Sigmoid colon (tissue), 4 donors: ENCODE results near the gene TENM3.

Experiments used
- CTCF ChIP-seq, 4 experiments: fragments of 450-650 bp in 3 of 4; fragments of 200-600 bp in 1 of 4; IDR thresholded peaks; one replicate each; pipeline ENCODE4 v1.5.1; 2016 to 2019; ENCODE audit warnings: antibody characterized with exemption in 4 of 4, mild to moderate bottlenecking in 3 of 4, moderate library complexity in 2 of 4
- EP300 ChIP-seq, 4 donors: sonication (generic); formaldehyde crosslinking; IDR thresholded peaks; one replicate each; pipeline ENCODE4 v1.6.1; 2017; ENCODE audit warnings: antibody characterized with exemption in 4 of 4
- POLR2A ChIP-seq, 2 donors: fragments of 450-650 bp; IDR thresholded peaks; one replicate each; pipeline ENCODE4 v1.6.1; 2016; ENCODE audit warnings: antibody characterized with exemption in 2 of 2, mild to moderate bottlenecking in 2 of 2, moderate library complexity in 2 of 2
- POLR2AphosphoS5 ChIP-seq, 4 donors: sonication (generic); formaldehyde crosslinking; IDR thresholded peaks; one replicate each; pipeline ENCODE4 v1.6.1; 2017; ENCODE audit warnings: antibody characterized with exemption in 4 of 4

- TF ChIP-seq CTCF (IDR thresholded peaks at IDR 0.05) (no peak), POLR2AphosphoS5 (IDR thresholded peaks at IDR 0.05) (no peak), EP300 (IDR thresholded peaks at IDR 0.05) (no peak), POLR2A (IDR thresholded peaks at IDR 0.05) (no peak)
Measured at GRCh38 chr4:182453830-182454229, 210.6 kb downstream of the TENM3 start.
